Activated CD4-positive, alpha-beta T cell treated with anti-CD3 and anti-CD28 coated beads, Interleukin-2, amount 10 ng/mL, durations not matched to agents 7 days and 5 days (primary cell): ENCODE data around the gene CES2. TPM values are rescaled to one million over a fixed set of nuclear protein-coding genes. Genes with fewer than 3 reads are reported as not detected.
"Not testable (repeated sequence)": the region's sequence is repeated elsewhere in the genome, so short reads cannot be mapped to it uniquely, and the experiment has no call there.

Experiments used
- CTCF ChIA-PET: fragments of 350-600 bp; sonication (Branson Sonifier 250); formaldehyde crosslinking; loops from one replicate; lab custom pipeline; 2021; ENCODE audit warnings: antibody characterized with exemption; lab: Charles Lee
- POLR2A ChIA-PET: fragments of 350-600 bp; sonication (Branson Sonifier 250); formaldehyde crosslinking; loops from one replicate; lab custom pipeline; 2021; ENCODE audit warnings: antibody characterized with exemption; lab: Charles Lee
- DNase-seq: peaks from one replicate; pipeline ENCODE4 v3.0.0-alpha.2; 2020
- H3K27ac Mint-ChIP-seq: one replicate; pipeline ENCODE4 v1.8.0; 2021; ENCODE audit warnings: mild to moderate bottlenecking, moderate library complexity, mixed read lengths
- H3K27me3 Mint-ChIP-seq: one replicate; pipeline ENCODE4 v1.8.0; 2021; ENCODE audit warnings: mixed read lengths
- H3K36me3 Mint-ChIP-seq: one replicate; pipeline ENCODE4 v1.8.0; 2021; ENCODE audit warnings: low read depth, mixed read lengths
- H3K4me1 Mint-ChIP-seq: one replicate; pipeline ENCODE4 v1.8.0; 2021; ENCODE audit warnings: mixed read lengths
- H3K4me3 Mint-ChIP-seq: one replicate; pipeline ENCODE4 v1.8.0; 2021; ENCODE audit warnings: mild to moderate bottlenecking, moderate library complexity, mixed read lengths
- H3K9me3 Mint-ChIP-seq: one replicate; pipeline ENCODE4 v1.8.0; 2021; ENCODE audit warnings: mixed read lengths
- total RNA-seq, 2 experiments: library from RNA; stranded (reverse); gene quantifications; one replicate each; pipeline ENCODE4 v1.2.3, GENCODE V29; 2021

Gene CES2
- total RNA-seq, 2 experiments from 2014 or later: 31.5 to 34.9 TPM

DNA sequence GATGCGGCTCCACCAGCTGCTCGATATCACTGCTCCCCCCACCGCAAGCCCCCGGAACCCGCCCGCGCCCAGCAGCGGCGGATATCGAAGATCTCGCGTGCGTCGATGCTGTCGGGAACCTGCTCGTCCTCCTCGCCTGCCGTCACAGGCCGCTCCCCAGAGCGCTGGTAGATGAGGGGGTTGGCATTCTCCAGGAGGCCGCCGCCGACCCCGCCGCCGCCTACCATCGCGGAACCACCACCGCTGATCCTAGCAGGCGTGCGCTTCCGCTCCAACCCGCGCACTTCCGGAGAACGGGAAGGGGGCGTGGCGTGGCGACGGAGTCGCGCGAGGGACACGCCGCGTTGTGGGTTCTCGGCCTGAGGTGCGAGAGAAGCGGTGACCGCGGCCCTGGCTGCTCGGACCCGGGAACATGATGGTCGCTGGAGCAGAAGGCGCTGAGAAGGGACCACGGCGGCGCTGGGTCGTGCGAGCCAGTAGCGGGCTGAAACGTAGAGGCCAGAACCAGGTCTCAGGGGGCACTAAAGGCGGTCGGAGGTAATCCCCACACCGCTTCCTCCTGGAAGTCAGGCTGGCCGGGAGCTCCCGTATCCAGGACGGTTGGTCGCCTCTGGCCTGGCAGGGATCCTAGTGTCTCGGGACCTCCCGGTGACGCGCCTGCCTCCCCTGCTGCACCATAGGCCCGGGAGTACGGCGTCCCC, 1.0 kb upstream of the CES2 start, which contains the start of gene CIAO2B:
CIAO2B (minus strand) TSS at position 265 of the 701 bp plus-strand sequence; CDS start at position 227, 38 bp downstream.
- DNase-seq: peak; percentile 89
- no peaks in the 10 kb centered on the region for H3K9me3 Mint-ChIP-seq
- H3K27me3 Mint-ChIP-seq: no peaks in the 10 kb centered on the region
- peak within 1 kb of the TSS; percentile 97 for H3K27ac Mint-ChIP-seq
- H3K4me1 Mint-ChIP-seq: peaks cover 54% of the 10 kb centered on the region
- POLR2A ChIA-PET: no interaction called here
- H3K36me3 Mint-ChIP-seq: peaks cover 23% of the 10 kb centered on the region
- peak within 1 kb of the TSS; percentile 99 for H3K4me3 Mint-ChIP-seq
- CTCF ChIA-PET: interaction anchor here (1.2 kb wide), 2 partner anchors 9 to 84 kb away, joined by 3 read pairs; partner anchors contain the start of gene RRAD

DNA sequence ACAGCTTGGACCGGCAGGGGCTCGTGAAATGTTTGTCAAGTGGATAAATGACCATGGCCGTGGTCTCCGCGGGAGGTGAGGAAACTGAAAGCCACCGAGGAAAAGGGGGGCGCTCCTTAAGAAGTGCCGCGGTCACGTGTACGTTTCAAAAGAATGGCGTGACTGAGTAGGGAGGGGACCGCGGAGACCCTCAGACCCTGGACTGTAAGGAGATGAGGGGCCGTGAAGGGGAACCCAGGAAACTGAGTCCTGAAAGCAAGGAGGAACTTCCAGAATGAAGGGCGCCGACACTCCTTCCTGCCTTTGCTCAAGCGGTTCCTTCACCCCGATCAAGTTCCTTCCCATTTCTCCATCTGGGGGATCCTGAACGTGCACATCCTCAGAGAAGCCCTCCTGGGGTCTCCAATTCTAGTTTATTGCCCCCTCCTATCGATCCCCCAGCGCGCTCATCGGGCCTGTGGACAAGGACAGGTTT, 440 bp upstream of the CES2 start:
- CTCF ChIA-PET, DNase-seq, POLR2A ChIA-PET, H3K27me3 Mint-ChIP-seq, H3K9me3 Mint-ChIP-seq: not testable (repeated sequence)
- Mint-ChIP-seq H3K27ac (peak overlapping the region; percentile 97), H3K4me3 (peak overlapping the region; percentile 99), H3K4me1 (peaks cover 54% of the 10 kb centered on the region), H3K36me3 (peaks cover 25% of the 10 kb centered on the region)

DNA sequence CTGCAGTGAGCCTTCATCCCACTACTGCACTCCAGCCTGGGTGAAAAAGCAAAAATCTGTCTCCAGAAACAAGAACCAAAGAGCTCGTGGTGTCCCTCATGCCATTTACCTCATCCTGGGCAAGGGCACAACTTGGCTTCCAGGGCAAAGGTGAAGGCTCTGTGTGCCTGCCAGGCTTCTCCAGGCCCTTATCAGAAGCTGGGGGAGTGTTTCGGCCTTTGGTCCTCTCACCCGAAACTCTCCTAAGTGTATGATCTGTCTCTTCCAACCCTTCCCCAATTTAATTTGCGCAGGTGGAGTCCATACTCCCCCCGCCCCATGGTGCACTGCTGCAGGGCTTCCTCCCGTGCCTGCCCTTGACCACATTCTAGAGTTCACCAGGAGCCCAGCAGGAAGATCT, 1.1 kb downstream of the CES2 start:
- DNase-seq: no peak
- H3K4me1 Mint-ChIP-seq: peaks cover 54% of the 10 kb centered on the region
- peak overlapping the region; percentile 99 for H3K4me3 Mint-ChIP-seq
- peaks cover 24% of the 10 kb centered on the region for H3K36me3 Mint-ChIP-seq
- H3K9me3 Mint-ChIP-seq: no peaks in the 10 kb centered on the region
- ChIA-PET POLR2A (no interaction called here), CTCF (interaction anchor here (0.8 kb wide), 1 partner anchor 198 kb away, joined by 3 read pairs; no protein-coding TSS in a partner anchor)
- H3K27me3 Mint-ChIP-seq: no peaks in the 10 kb centered on the region
- H3K27ac Mint-ChIP-seq: peak overlapping the region; percentile 64

DNA sequence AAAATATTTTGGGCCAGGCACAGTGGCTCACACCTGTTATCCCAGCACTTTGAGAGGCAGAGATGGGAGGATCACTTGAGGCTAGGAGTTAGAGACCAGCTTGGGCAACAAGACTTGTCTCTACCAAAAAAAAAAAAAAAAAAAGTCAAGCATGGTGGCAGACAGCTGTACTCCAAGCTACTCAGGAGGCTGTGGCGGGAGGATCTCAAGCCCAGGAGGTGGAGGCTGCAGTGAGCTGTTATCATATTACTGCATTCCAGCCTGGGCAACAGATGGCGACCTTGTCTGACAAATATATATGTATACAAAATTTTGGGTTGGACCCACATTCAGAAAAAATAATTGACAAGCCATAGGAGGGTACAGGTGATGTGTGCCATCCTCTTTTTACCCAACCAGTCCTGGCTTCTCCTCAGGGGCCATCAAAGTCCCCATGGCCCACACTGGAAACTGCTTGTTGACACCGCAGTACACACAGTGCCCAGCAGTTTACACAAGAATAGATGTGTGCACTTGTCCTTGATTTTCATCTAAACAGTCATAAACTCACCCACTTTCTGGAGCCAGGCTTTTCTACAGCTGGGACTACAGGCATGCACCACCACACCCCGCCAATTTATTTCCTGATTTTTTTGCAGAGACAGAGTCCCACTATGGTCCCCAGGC, 1.7 kb downstream of the CES2 start:
- ChIA-PET POLR2A (interaction anchor here (0.7 kb wide), 1 partner anchor 1063 kb away, joined by 5 read pairs; no protein-coding TSS in a partner anchor), CTCF (interaction anchor here (0.8 kb wide), 1 partner anchor 199 kb away, joined by 3 read pairs; no protein-coding TSS in a partner anchor)
- Mint-ChIP-seq H3K27ac (peak overlapping the region; percentile 64), H3K27me3 (no peaks in the 10 kb centered on the region), H3K4me1 (peaks cover 50% of the 10 kb centered on the region), H3K9me3 (no peaks in the 10 kb centered on the region), H3K4me3 (peak overlapping the region; percentile 99), H3K36me3 (peaks cover 20% of the 10 kb centered on the region)
- no peak for DNase-seq

DNA sequence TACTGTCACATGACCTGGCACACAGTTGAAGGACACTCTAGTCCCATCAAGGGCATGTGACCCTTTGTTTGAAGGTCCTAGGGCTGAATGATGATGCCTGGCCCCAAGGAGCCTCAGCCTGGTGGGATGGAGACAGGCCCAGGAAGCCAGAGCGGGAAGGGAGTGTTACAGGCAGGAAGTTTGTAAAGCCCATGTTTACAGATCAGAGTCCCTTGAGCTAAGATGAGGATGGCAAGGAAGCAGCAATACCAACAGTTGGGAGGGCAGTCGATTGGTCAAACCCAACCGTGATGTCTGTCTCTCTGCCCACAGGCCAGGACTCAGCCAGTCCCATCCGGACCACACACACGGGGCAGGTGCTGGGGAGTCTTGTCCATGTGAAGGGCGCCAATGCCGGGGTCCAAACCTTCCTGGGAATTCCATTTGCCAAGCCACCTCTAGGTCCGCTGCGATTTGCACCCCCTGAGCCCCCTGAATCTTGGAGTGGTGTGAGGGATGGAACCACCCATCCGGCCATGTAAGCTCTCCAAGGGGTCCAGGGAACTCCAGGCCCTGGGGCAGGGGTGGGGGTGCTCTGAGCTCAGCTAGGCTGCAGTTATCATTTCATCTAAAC, 2.5 kb downstream of the CES2 start:
- ChIA-PET CTCF (no interaction called here), POLR2A (no interaction called here)
- Mint-ChIP-seq H3K36me3 (peaks cover 15% of the 10 kb centered on the region), H3K4me3 (no peak overlapping the region), H3K27ac (no peak overlapping the region), H3K27me3 (no peaks in the 10 kb centered on the region), H3K9me3 (no peaks in the 10 kb centered on the region), H3K4me1 (peaks cover 42% of the 10 kb centered on the region)
- DNase-seq: no peak

DNA sequence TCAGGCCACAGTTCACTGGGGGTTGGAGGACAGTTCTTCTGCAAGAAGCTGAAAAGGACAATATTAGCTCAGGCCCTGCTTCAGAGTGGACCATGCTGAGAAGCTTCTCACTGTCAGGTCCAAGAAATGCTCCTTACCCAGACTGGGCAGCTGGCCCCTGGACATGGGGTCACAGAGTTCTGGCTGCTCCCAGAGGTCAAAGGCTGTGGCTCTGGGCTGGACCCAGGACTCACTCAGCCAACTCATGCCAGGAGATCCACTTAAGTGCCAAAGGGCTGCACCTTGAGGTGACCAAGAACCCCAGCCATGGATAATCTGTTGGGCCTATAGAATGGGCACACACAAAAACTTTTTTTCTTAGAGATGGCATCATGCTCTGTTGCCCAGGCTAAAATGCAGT, 4.0 kb downstream of the CES2 start:
- ChIA-PET POLR2A (no interaction called here), CTCF (interaction anchor here (1.0 to 1.7 kb wide), 2 partner anchors 14 to 216 kb away, joined by 3 read pairs; no protein-coding TSS in a partner anchor)
- Mint-ChIP-seq H3K4me3 (no peak overlapping the region), H3K4me1 (peaks cover 26% of the 10 kb centered on the region), H3K27me3 (no peaks in the 10 kb centered on the region), H3K9me3 (no peaks in the 10 kb centered on the region), H3K27ac (no peak overlapping the region), H3K36me3 (peaks cover 7% of the 10 kb centered on the region)
- no peak for DNase-seq

DNA sequence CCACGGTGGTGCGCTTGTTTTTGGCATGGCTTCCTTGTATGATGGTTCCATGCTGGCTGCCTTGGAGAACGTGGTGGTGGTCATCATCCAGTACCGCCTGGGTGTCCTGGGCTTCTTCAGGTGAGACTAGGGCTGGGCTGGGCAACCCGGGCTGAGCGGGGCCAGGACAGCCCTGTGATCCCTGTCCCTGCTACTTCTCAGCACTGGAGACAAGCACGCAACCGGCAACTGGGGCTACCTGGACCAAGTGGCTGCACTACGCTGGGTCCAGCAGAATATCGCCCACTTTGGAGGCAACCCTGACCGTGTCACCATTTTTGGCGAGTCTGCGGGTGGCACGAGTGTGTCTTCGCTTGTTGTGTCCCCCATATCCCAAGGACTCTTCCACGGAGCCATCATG, 4.9 kb downstream of the CES2 start:
- Mint-ChIP-seq H3K4me3 (no peak overlapping the region), H3K9me3 (no peaks in the 10 kb centered on the region), H3K36me3 (peaks cover 7% of the 10 kb centered on the region), H3K27ac (no peak overlapping the region), H3K4me1 (peaks cover 23% of the 10 kb centered on the region), H3K27me3 (no peaks in the 10 kb centered on the region)
- CTCF ChIA-PET: interaction anchor here (1.2 to 1.7 kb wide), 3 partner anchors 12 to 215 kb away, joined by 3 to 4 read pairs (median 3); no protein-coding TSS in a partner anchor
- no peak for DNase-seq
- POLR2A ChIA-PET: no interaction called here

DNA sequence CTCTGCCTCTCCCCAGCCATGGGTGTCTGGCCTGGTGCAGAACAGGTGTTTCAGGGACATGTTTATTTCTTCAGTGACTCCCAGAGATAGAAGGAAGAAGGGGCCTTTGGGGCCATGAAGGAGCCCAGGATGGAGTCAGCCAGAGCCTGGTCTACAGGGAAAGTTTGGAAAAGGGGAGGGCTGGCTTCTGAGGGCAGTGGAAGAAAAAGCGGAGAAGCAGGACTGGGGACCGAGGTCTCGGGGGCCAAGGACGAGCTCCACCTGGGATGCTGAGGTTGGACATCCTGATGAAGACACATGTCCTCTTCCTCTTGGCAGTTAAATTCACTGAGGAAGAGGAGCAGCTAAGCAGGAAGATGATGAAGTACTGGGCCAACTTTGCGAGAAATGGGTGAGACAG, 7.7 kb downstream of the CES2 start:
- H3K4me1 Mint-ChIP-seq: peaks cover 11% of the 10 kb centered on the region
- H3K4me3 Mint-ChIP-seq: no peak overlapping the region
- H3K9me3 Mint-ChIP-seq: no peaks in the 10 kb centered on the region
- CTCF ChIA-PET: interaction anchor here (0.7 to 2.2 kb wide), 6 partner anchors 14 to 233 kb away, joined by 3 to 6 read pairs (median 4); partner anchors contain the start of gene CES3
- no peak overlapping the region for H3K27ac Mint-ChIP-seq
- peaks cover 2% of the 10 kb centered on the region for H3K27me3 Mint-ChIP-seq
- H3K36me3 Mint-ChIP-seq: peaks cover 7% of the 10 kb centered on the region
- no peak for DNase-seq
- POLR2A ChIA-PET: no interaction called here

DNA sequence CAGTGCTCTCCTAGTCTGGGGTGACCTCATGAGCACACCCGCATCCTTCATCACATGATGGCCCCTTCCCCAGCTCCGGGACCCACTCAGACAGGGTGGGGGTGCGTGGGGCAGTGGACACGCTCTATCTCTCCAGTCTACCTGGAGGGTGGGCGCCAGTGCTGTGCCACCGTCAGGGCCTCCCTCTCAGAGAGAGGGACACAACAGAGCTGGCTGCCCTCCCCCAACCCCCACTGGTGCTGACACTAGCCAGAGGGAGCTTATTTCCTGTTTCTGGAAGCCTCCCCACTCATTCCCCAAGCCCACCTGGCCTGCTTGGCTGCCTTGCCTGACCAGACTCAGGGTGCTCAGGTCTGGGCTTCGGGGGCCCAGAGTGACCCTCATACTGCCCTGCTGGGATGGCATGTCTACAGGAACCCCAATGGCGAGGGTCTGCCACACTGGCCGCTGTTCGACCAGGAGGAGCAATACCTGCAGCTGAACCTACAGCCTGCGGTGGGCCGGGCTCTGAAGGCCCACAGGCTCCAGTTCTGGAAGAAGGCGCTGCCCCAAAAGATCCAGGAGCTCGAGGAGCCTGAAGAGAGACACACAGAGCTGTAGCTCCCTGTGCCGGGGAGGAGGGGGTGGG, 8.2 kb downstream of the CES2 start:
- no peak for DNase-seq
- no peak overlapping the region for H3K4me3 Mint-ChIP-seq
- H3K9me3 Mint-ChIP-seq: no peaks in the 10 kb centered on the region
- peaks cover 8% of the 10 kb centered on the region for H3K27me3 Mint-ChIP-seq
- CTCF ChIA-PET: interaction anchor here (0.7 to 2.2 kb wide), 9 partner anchors 14 to 232 kb away, joined by 3 to 6 read pairs (median 4); partner anchors contain the start of gene CES3
- H3K4me1 Mint-ChIP-seq: peaks cover 16% of the 10 kb centered on the region
- peaks cover 7% of the 10 kb centered on the region for H3K36me3 Mint-ChIP-seq
- POLR2A ChIA-PET: no interaction called here
- H3K27ac Mint-ChIP-seq: no peak overlapping the region

DNA sequence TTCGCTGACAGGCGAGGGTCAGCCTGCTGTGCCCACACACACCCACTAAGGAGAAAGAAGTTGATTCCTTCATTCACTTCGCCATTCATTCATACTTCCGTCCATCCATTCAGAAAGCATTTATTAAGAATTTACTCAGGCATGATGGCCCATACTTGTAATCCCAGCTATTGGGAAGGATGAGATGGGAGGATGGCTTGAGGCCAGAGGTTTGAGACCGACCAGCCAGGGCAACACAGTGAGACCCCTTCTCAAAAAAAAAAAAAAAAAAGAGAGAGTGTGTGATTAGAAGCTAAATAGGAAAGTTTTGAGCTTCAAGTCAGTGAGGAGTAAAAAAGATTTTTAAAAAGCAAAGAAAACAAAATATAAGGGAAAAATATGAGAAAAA, 8.7 kb downstream of the CES2 start:
- POLR2A ChIA-PET: no interaction called here
- H3K27me3 Mint-ChIP-seq: peaks cover 12% of the 10 kb centered on the region
- H3K36me3 Mint-ChIP-seq: peaks cover 7% of the 10 kb centered on the region
- H3K4me1 Mint-ChIP-seq: peaks cover 18% of the 10 kb centered on the region
- peak overlapping the region; percentile 54 for H3K27ac Mint-ChIP-seq
- DNase-seq: no peak
- CTCF ChIA-PET: interaction anchor here (0.6 to 2.2 kb wide), 9 partner anchors 13 to 183 kb away, joined by 3 to 6 read pairs (median 4); partner anchors contain the start of gene CES3
- H3K9me3 Mint-ChIP-seq: no peaks in the 10 kb centered on the region
- no peak overlapping the region for H3K4me3 Mint-ChIP-seq

DNA sequence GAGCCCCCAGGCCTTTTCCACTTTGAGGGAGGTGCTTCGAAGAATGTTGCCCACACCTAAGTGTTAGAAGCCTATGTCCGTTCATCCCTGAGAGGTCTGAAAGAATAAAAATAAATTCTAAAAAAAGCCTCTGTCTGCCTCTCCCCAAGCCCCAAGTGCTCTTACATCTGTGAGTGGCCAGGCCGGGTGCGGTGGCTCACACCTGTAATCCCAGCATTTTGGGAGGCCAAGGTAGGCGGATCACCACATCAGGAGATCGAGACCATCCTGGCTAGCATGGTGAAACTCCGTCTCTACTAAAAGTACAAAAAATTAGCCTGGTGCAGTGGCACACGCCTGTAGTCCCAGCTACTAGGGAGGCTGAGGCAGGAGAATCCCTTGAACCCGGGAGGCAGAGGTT, 9.7 kb downstream of the CES2 start:
- DNase-seq, H3K9me3 Mint-ChIP-seq, POLR2A ChIA-PET, H3K4me3 Mint-ChIP-seq, H3K27ac Mint-ChIP-seq, H3K36me3 Mint-ChIP-seq: not testable (repeated sequence)
- H3K4me1 Mint-ChIP-seq: peaks cover 20% of the 10 kb centered on the region
- peaks cover 21% of the 10 kb centered on the region for H3K27me3 Mint-ChIP-seq
- CTCF ChIA-PET: interaction anchor here (0.6 to 2.2 kb wide), 4 partner anchors 73 to 279 kb away, joined by 3 to 6 read pairs (median 4); no protein-coding TSS in a partner anchor

DNA sequence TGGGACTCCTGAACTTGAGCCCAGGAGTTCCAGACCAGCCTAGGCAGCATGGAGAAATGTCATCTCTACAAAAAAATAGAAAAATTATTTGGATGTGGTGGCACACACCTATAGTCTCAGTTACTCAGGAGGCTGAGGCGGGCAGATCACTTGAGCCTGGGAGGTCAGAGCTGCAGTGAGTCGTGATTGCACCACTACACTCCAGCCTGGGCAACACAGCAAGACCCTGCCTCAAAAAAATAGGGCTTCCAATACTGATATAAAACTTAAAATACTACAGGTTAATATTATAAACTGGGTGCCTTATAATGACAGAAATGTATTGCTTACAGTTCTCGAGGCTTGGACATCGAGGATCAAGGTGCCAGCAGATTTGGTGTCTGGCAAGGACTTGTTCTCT, 10.6 kb downstream of the CES2 start:
- no peak for DNase-seq
- CTCF ChIA-PET: interaction anchor here (1.1 kb wide), 1 partner anchor 210 kb away, joined by 5 read pairs; no protein-coding TSS in a partner anchor
- Mint-ChIP-seq H3K4me1 (peaks cover 23% of the 10 kb centered on the region), H3K36me3 (peaks cover 5% of the 10 kb centered on the region), H3K27me3 (peaks cover 26% of the 10 kb centered on the region), H3K27ac (no peak overlapping the region), H3K9me3 (no peaks in the 10 kb centered on the region), H3K4me3 (no peak overlapping the region)
- POLR2A ChIA-PET: no interaction called here
